Smooth muscle cell (in vitro differentiated cells): ENCODE data around the gene ANGPTL2. TPM values are rescaled to one million over a fixed set of nuclear protein-coding genes. Genes with fewer than 3 reads are reported as not detected.

Source experiments
- DNase-seq: peaks from one replicate; lab custom pipeline; 2025; ENCODE audit not compliant: unreplicated experiment; lab: John Stamatoyannopoulos, UW
- H2AFZ ChIP-seq: fragments of 200-600 bp; sonication (generic); 2 replicates; pipeline ENCODE4 v1.6.0; 2016; ENCODE audit warnings: antibody characterized with exemption, low read depth, mild to moderate bottlenecking
- H3F3A ChIP-seq: fragments of 200-600 bp; sonication (generic); 2 replicates; pipeline ENCODE4 v1.6.0; 2017; ENCODE audit warnings: antibody characterized with exemption, low read depth
- H3K27ac ChIP-seq: fragments of 200-600 bp; sonication (generic); 2 replicates; pipeline ENCODE4 v1.5.1; 2016; ENCODE audit warnings: low read depth, mild to moderate bottlenecking
- H3K27me3 ChIP-seq: fragments of 200-600 bp; sonication (generic); 2 replicates; pipeline ENCODE4 v1.6.1; 2016; ENCODE audit warnings: low read depth, mild to moderate bottlenecking
- H3K36me3 ChIP-seq: fragments of 200-600 bp; sonication (generic); 2 replicates; pipeline ENCODE4 v1.5.1; 2016; ENCODE audit warnings: low read depth
- H3K4me1 ChIP-seq: fragments of 200-600 bp; sonication (generic); 2 replicates; pipeline ENCODE4 v1.5.1; 2016; ENCODE audit warnings: low read depth
- H3K4me2 ChIP-seq: fragments of 200-600 bp; sonication (generic); 2 replicates; pipeline ENCODE4 v1.6.0; 2016; ENCODE audit warnings: mild to moderate bottlenecking
- H3K4me3 ChIP-seq: fragments of 200-600 bp; sonication (generic); 2 replicates; pipeline ENCODE4 v1.5.1; 2016; ENCODE audit warnings: mild to moderate bottlenecking
- H3K79me2 ChIP-seq: fragments of 200-600 bp; sonication (generic); 2 replicates; pipeline ENCODE4 v1.6.0; 2016; ENCODE audit warnings: low read depth, mild to moderate bottlenecking
- H3K9ac ChIP-seq: fragments of 200-600 bp; sonication (generic); 2 replicates; pipeline ENCODE4 v1.6.0; 2016; ENCODE audit warnings: low read depth
- H3K9me3 ChIP-seq: fragments of 200-600 bp; sonication (generic); replicated peaks from 2 replicates; pipeline ENCODE4 v1.5.1; 2016; ENCODE audit warnings: low read depth
- H4K20me1 ChIP-seq: fragments of 200-600 bp; sonication (generic); 2 replicates; pipeline ENCODE4 v1.6.0; 2016; ENCODE audit warnings: low read depth
- CTCF ChIP-seq: fragments of 200-600 bp; sonication (generic); IDR thresholded peaks from 2 replicates; pipeline ENCODE4 v1.5.1; 2017; ENCODE audit warnings: borderline replicate concordance, mild to moderate bottlenecking, antibody characterized with exemption; ENCODE audit not compliant: insufficient read depth, poor library complexity, severe bottlenecking
- WGBS: methylation state at CpG from one replicate; pipeline ENCODE4 v1.1.7; 2016; ENCODE audit warnings: low lambda C conversion rate; 5-methylcytosine and 5-hydroxymethylcytosine counted together
- polyA plus RNA-seq: library from polyadenylated mRNA; unstranded; fragments of >200 nt; fragmentation: Nextera tagmentation; extraction: Ambion mirVana; gene quantifications from 2 replicates; pipeline ENCODE4 v1.2.1, GENCODE V29; 2016
- total RNA-seq: library from RNA; depleted of rRNA; stranded (reverse); fragments of >200 nt; gene quantifications from 2 replicates; pipeline ENCODE4 v1.2.3, GENCODE V29; 2014

ANGPTL2 gene
- total and polyA plus RNA-seq, 2 experiments from 2014 or later: 16.1 to 18.7 TPM

- H3K4me3 ChIP-seq: no peak overlapping the region
- no peaks in the 10 kb centered on the region for H3K9me3 ChIP-seq
- H3K27me3 ChIP-seq: no peaks in the 10 kb centered on the region
- H3K36me3 ChIP-seq: no peaks in the 10 kb centered on the region
- H3K9ac ChIP-seq: no peak overlapping the region
- H3K4me2 ChIP-seq: no peak overlapping the region
- DNase-seq: no peak
- WGBS: 79% methylated on average over 5 of the region's 5 CpGs
- no peaks in the 10 kb centered on the region for H3K79me2 ChIP-seq
- H3K27ac ChIP-seq: no peak overlapping the region
- no peak overlapping the region for H2AFZ ChIP-seq
- no peaks in the 10 kb centered on the region for H3F3A ChIP-seq
- H4K20me1 ChIP-seq: no peaks in the 10 kb centered on the region
- TF ChIP-seq CTCF: no peak
- H3K4me1 ChIP-seq: no peaks in the 10 kb centered on the region
Observed at GRCh38 chr9:127076860-127077643, 45.4 kb downstream of the ANGPTL2 start.

GRCh38 chr9:127075624-127076372 is 46.6 kb downstream of the ANGPTL2 start:
- TF ChIP-seq CTCF: no peak
- no peak for DNase-seq
- H4K20me1 ChIP-seq: no peaks in the 10 kb centered on the region
- no peaks in the 10 kb centered on the region for H3K27me3 ChIP-seq
- peaks cover 3% of the 10 kb centered on the region for H3K36me3 ChIP-seq
- H3K4me2 ChIP-seq: no peak overlapping the region
- H3K79me2 ChIP-seq: no peaks in the 10 kb centered on the region
- H3K4me1 ChIP-seq: no peaks in the 10 kb centered on the region
- no peak overlapping the region for H2AFZ ChIP-seq
- H3F3A ChIP-seq: no peaks in the 10 kb centered on the region
- WGBS: 25% methylated on average over 2 of the region's 2 CpGs
- H3K9ac ChIP-seq: no peak overlapping the region
- no peak overlapping the region for H3K27ac ChIP-seq
- H3K4me3 ChIP-seq: no peak overlapping the region
- no peaks in the 10 kb centered on the region for H3K9me3 ChIP-seq

DNA sequence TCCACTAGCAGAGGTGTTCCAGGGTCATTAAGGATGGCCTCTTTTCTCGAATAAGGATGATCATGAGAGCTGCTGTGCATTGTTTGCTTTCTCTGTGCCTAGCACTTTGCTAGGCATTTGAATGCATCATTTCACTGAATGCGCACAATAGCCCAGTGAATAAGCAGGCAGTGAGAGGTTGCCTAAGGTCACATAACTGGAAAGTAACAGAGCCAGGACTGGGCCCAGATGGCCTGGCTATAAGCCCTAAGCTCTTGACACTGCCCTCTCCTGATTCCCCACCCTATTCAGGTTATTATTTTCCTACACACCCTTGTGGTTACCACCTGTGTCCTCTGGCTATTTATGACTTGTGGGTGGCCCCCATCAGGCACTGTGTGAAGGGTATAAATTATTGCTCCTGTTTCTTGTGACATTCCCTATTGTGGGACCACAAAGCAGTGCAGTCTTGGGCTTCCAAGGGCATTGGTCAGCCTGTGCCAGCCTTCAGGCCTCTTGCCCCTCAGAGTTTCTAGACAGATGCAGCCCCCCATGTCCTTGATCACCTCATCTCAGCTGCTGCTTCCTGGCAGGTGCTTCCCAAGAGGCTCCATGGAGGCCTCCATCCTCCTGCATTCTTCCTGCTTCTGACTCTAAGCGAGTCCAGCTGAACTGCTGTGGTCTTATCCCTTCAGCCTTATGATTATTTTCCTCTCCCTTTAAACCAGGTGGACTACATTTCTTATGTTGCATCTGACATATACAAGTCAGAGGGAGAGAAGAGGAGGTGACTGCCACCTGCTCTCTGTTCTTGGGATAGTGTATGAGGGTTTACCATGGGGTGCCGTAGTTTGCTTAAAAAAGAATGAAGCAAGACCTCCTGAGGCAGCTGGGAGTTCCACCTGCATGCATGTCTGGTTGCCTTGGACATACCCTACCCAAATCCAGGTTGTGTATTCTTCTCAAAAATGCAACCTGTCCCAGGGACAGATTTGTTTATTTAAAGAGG is 47.6 kb downstream of the ANGPTL2 start:
- Histone ChIP-seq H3K9me3 (no peaks in the 10 kb centered on the region), H4K20me1 (no peaks in the 10 kb centered on the region), H3K36me3 (peaks cover 3% of the 10 kb centered on the region), H3F3A (no peaks in the 10 kb centered on the region), H3K9ac (no peak overlapping the region), H3K4me1 (no peaks in the 10 kb centered on the region), H3K79me2 (no peaks in the 10 kb centered on the region), H3K4me3 (no peak overlapping the region), H3K27ac (no peak overlapping the region), H3K27me3 (no peaks in the 10 kb centered on the region), H3K4me2 (no peak overlapping the region), H2AFZ (no peak overlapping the region)
- TF ChIP-seq CTCF: no peak
- no peak for DNase-seq
- 89% methylated on average over 4 of the region's 4 CpGs for WGBS
